T-helper 22 cell (primary cell): ENCODE data around the gene MOAP1.
"Not testable (repeated sequence)": the region's sequence is repeated elsewhere in the genome, so short reads cannot be mapped to it uniquely, and the experiment has no call there.

Experiments used
- DNase-seq: peaks from one replicate; pipeline ENCODE4 v3.0.0-alpha.2; 2020; ENCODE audit warnings: low read depth

MOAP1 gene, protein sequence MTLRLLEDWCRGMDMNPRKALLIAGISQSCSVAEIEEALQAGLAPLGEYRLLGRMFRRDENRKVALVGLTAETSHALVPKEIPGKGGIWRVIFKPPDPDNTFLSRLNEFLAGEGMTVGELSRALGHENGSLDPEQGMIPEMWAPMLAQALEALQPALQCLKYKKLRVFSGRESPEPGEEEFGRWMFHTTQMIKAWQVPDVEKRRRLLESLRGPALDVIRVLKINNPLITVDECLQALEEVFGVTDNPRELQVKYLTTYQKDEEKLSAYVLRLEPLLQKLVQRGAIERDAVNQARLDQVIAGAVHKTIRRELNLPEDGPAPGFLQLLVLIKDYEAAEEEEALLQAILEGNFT

DNA sequence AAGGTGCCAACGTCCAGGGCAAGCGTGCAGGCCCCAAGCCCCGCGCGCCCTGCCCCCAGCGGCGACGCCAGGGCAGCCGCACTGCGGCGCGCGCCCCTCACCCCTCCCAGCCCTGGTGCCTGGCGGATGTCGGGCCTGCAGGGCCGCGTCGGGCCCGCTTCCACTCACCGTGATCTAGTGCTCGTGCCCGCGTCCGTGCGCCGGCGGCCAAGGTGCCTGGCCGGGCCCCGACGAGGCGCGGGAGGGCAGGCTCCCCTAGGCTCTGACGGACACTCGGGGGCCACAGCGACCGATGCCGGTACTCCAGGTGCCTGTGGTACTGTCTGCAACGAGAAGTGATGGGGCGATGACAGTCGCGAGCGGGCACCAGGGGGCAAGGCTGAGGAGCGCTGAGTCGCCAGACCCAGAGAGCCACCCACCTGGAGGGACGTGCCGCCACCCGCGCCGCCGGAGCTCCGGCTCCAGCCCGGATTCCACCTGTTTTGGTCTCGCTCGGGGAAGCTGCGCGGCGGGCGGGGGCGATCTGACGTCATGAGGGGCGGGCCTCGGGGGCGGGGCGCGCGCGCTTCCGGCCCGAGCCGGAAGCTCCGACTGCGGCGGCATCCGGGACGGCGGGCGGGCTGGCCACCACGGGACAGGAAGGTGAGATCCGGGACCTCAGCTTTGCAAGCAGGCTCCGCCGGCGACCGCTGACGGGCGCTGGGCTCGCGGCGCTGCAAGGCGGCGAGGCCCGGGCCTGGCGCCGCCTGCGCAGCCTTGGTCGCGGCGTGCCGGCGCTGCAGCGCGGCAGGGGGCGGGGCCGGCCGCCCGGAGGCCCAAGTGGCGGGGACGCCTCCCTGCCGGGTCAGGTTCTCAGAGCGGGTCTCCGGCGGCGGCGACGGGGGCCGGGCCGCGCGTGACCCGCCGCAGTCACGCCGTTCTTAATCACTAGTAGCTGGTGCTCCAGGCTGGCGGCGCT, at the start of gene MOAP1, which contains the start of gene LYSET:
TSS of gene MOAP1 (minus strand) at position 507 of the 958 bp plus-strand sequence. CDS start 655 bp downstream, outside the sequence.
TSS of gene LYSET (plus strand) at position 927 of the 958 bp plus-strand sequence. CDS start 89 bp downstream, outside the sequence.
- peak; percentile 91 for DNase-seq

DNA sequence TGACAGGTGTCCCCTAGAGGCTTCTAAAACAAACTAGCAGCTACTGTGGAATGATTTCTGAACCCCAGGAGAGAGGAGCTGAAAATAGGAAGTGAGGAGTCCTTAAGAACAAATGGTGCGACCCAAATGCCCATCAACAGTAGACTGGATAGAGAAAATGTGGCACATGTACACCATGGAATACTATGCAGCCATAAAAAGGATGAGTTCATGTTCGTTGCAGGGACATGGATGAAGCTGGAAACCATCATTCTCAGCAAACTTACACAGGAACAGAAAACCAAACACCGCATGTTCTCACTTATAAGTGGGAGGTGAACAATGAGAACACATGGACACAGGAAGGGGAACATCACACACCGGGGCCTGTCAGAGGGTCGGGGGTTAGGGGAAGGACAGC, 48.4 kb upstream of the MOAP1 start:
- DNase-seq = not testable (repeated sequence)

DNA sequence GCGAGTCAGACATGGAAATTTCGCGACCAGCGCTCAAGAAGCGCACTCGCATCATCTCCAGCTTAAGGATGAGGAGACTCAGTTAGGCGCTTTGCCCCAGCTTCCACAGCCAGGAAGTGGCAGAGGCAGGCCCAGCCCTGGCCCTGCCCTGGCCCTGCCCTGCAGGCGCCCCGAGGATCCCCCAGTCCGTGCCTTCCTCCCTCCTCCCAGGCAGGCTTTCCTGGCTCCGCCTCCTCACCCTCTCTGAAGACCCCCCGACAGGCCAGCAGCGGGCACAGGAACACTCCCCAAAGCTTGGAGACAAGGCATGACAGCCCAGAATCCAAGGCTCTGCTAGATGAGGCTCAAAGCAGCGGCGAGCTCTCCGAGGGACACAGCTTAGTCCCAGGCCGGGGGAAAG, 47.5 kb upstream of the MOAP1 start:
- no peak for DNase-seq

DNA sequence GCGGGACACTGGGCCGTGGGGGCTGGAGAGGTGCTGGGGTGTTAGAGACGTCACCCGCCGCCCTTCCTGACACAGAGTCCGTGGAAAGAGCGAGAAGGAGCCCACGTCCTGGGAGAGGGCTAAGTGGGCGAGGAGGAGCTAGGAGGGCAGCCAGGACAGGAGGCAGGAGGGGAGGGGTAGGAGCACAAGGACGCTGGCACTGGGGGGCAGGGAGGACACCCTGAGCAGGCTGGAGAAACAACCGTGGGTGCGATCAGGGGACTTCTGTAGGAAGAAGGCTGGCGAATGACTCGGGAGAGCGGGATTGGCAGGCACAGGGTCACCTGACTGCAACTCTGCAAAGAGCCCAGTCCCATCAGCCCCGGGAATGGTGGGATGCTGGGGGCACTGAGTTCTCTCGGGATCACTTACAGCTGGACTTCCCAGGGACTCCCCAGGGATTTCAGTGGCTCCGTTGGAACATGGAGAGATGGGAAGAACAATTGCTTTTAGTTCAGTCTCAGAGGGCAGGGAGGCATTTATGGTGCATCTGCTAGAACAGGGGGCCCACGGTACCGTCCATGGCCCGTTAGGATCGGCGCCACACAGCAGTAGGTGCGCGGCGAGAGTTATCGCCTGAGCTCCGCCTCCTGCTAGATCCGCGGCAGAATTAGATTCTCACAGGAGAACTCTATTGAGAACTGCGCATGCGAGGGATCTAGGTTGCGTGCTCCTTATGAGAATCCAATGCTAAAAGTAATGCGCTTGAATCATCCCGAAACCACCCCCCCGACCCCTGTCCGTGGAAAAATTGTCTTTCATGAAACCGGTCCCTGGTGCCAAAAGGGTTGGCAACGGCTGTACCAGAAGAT, 46.7 kb upstream of the MOAP1 start:
- no peak for DNase-seq

DNA sequence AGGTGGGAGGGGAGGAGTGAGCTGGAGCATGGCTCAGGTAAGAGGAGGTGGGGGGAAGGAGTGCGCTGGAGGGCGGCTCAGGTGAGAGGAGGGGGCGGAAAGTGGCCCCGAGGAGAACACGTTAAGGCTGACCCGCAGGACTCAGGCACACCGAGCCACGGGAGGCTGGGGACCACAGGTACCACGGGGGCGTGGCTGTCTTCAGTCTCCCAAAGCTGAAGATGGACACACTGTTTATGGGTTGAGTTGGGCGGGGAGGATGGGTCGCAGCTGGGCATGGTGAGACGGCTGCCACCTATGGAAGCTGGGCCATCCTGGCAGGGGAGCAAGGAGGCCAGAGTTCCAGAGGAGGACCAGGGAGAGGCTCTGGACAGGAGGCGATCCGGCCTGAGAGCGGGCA, 45.8 kb upstream of the MOAP1 start:
- no peak for DNase-seq

DNA sequence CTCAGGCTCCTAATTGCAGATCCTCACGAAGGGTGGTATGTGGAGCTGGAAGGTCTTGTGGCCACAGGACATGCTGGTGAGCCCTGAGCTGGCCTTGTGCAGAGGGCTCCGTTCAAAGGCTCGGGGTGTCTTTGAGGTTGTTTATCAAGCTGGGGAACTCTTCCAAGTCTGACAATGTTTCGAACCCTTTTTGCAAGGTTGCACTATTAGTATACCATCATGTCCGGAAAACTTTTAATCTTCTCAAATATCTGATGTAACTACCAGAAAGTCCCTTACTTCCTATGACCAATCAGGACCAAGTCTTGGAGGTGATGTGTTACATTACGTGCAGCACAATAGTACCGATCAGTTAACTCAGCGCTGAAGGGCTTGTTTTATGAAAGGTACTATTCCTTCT, 43.9 kb upstream of the MOAP1 start:
- DNase-seq = no peak

DNA sequence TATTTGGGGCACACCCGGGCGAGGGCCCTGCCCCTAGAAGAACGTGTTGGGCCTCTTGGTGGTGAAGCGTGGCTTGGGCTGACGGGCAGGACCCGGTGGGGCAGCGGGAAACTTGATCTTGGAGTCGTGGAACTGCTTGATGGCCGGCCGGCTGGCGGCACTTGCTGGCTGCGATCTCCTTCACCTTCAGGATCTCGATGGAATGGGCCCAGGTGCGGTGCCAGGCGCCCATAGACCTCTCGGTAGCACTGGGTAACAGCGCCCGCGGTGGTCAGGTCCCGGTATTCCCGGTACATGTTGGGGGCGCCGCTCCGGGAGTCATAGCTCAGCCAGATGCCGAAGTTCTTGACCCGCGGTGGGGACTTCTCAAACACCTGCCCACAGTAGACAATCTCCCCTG, 38.9 kb upstream of the MOAP1 start:
- no peak for DNase-seq

DNA sequence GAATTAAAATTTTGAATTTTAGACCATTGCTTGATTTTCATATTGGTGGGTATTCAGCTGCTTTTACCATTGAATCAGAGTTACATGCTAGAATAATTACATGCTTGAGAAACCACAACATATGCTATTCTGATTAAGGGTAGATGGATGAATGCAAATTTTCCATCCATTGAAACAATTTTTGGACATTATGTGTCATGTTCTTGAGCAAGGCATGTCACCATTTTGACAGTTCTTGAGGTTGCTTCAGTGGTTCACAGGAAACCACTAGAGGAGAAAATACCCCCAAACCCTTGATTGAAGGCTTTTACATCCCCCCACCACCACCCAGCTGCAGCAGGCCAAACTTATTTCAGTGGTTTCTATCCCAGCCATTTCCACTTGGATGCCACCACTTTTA, 35.8 kb upstream of the MOAP1 start:
- no peak for DNase-seq

DNA sequence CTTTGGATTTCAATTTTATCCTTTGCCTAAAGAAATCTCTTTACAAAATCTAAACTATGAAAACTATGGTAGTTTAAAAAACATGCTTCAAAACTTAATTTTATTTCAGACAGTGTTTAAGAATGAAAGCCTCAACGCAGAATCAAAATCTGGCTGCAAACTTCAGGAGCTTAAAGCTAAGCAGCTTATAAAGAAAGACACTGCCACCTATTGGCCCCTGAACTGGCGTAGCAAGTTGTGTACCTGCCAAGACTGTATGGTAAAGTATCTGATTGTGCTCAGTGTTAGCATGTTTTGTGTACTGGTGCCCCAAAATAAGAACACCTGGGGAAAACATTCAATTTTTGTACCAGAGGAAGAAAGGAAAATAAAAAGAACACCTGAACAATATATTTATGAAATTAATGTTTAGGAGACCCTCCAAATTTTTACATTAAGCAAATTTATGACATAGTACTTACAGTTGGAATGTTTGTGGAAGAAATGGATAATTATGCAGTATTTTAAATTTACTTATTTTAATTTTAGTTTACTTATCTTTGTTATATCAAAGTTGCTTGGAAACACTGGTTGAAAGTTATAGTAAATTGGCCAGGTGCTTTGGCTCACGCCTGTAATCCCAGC, 34.5 kb upstream of the MOAP1 start:
- DNase-seq = peak; percentile 16

DNA sequence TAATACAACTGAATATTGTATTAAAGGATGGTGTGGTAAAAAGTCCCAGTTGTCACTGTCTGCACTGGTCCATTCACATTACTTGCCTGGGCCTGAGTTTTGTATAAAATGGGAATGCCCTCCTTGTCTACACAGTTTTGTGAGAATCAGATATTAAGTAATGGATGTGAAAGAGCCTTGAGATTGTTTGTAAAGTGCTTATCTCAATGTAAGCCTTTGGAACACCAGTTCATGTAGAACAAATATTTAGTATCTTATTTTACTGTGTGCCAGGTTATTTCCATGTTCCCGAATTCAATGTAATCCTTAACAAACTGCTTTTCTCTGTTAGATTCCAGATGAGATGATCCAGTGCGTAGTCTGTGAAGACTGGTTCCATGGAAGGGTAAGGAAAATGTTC, 29.9 kb upstream of the MOAP1 start:
- DNase-seq = no peak

DNA sequence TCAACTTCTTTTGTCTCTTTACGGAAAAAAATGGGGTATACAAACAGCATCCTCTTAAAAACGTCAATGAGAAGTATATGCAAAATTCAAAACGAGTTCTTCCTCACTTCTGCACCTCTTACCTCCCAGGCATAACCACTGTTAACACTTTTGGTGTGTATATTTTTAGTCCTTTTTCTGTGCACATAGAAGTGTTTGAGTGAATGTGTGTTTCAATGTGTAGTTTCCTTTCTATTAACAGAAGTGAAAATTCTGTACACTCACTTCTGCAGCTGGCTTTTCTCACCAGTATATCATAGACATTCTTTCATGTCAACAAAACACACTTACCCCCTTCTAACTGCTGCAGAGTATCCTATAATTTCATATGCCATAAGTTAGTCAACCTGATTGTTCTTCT, 27.7 kb upstream of the MOAP1 start:
- no peak for DNase-seq

DNA sequence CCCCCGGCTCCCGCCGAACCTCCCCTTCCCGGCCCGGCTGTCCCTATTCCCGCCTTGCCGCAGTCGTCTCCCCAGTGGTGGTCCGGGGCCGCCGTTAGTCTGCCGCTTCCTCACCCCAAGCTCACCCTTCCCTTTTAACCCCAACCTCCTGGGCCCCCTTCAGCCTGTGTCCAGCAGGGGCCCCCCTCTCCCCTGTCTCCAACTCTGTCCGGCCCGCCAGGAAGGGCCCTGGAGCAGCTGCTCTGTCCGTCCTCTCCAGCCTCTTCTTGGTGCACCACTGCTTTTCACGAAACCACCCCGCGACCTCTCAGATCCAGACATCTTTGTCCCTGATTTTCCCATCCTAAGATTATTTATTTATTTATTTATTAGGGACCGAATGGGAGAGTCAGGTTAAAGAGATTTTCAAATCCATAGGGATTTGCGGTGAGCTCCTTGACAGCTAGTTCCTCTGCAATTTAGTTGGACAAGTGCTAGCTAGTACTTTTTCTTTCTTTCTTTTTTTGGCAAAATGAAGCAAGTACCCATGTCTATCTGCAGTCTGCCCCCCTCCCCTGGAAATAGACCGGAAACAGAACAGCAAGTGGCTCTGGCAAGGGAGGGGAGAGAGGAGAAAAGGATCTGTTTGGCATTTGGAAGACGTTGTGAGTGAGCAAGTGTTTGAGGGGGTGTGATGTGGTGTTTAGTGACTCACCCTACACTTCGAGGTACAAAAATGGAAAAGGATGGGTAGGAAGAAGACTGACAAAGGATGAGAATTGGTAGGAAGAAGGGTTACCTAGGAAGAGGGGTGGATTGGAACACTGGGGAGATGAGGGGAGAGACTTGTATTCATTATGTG, 23.0 kb upstream of the MOAP1 start:
- DNase-seq = no peak

DNA sequence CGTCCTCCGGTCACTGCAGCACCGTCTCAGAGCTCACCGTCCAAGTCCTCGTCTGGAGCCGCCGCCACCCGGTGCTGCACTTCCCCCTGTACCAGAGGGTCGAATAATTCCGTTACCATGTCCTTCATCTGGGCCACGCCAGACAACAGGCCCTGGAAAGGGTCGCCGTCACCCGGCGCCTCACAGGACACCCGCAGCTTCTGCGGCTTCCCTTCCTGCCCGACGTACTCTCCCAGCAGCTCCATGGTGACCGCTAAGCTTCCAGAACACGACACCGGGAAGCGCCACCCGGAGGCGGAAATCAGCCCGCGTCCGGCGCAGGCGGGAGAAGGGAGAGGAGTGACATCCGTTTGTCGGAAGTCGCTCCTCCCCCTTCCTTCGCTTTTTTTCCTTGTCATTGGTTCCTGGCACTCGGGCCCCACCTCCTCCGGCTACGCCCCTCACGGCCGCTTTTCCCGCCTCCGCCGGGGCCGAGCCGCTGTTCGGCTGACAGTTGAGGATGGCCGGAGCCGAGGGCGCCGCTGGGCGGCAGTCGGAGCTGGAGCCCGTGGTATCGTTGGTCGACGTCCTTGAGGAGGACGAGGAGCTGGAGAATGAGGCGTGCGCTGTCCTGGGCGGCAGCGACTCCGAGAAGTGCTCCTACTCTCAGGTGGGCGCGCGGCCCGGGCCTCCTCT, 22.2 kb upstream of the MOAP1 start, which contains the start of the genes GON7 and UBR7:
TSS of gene GON7 (minus strand) at position 273 of the 675 bp plus-strand sequence. CDS start at position 245, 28 bp downstream.
TSS of gene UBR7 (plus strand) at position 464 of the 675 bp plus-strand sequence. CDS start at position 500, 36 bp downstream.
- DNase-seq = peak; percentile 85

DNA sequence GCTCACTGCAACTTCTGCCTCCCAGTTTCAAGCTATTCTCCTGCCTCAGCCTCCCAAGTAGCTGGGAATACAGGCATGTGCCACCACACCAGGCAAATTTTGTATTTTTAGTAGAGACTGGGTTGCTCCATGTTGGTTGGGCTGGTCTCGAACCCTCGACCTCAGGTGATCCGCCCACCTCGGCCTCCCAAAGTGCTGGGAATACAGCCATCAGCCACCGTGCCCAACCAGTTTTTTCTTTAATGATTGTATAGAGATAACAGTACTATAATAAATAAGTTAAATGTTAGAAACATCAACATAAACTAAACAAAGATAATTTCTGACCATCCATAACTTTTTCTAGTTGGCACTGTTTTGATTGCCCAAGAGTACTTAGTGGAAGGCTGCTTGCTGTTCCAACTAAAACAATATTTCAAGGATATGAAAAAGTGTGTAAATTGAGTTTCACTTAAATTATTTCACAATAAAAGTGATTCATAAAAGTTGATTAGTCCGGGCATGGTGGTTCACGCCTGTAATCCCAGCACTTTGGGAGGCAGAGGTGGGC, 16.5 kb upstream of the MOAP1 start:
- no peak for DNase-seq

DNA sequence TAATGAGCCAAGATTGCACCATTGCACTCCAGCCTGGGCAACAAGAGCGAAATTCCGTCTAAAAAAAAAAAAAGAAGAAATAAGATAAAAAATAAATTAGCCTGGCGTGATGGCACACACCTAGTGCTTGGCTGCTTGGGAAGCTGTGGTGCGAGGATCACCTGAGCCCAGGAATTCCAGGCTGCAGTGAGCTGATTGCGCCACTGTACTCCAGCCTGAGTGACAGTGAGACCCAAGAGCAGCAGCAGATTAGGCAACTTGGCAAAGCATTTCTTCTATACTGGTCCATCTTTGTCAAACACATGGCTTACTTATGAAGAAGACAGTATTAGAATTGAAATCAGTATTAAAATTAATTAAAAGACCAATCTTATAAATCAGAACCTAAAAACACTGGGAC, 15.9 kb upstream of the MOAP1 start:
- no peak for DNase-seq

DNA sequence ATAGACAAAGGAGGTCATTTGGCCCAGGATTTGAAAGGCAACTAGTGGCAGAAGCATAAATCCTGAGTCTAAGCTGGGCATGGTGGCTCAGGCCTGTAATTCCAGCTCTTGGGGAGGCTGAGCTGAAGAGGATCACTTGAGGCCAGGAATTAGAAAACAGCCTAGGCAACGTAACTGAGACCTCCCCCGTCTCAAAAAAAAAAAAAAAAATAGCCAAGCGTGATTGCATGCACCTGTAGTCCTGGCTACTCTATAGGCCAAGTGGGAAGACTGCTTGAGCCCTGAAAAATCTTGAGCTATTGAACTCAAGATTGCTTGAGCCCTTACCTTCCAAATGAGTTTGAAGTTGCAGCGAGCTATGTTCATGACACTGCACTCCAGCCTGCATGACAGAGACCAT, 14.3 kb upstream of the MOAP1 start:
- DNase-seq = no peak

DNA sequence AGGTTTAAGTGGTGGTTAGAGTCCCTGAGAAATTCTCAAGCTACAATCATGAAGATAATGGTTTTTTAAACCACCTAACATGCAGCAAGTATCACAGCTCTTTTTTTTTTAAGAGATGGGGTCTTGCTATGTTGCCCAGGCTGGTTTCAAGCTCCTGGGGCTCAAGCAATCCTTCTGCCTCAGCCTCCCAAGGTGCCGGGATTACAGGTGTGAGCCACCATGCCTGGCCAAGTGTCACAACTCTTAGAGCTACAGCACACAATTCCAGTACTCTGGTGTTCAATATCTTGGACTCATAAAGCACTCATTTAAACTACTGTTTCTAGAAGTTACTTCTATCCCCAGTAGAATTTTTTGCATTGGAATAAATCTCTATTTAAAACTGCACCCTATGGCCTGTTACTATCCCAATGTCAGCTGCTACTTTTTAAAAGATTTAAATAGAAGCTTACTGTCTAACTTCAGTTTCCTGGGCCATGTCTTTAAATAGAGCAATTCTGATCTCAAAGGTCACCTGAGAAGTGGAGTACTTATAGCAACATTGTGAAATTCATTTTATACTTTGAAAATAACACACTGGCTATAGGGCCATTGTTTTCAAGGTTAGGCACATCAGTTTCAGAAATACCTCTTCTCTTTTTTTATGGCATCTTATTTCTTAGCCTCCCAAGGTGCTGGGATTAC, 10.8 kb upstream of the MOAP1 start:
- DNase-seq = no peak

DNA sequence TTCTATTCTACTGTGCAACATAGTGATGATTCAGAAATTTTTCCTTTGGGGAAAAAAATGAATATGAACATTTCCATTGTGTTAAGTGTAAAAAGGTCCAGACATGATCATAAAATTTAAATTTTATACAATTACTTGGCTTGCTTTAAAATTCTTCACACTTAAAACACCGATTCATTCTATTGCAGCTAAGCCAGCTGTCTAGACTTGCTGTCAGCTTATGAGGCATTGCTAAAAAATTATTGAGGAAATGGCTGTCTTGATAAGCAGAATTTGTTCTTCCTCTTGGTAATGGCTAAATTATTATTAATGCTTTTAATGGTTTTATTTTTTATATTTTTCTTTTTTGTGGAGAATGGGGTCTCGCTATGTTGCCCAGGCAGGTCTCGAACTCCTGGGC, 2.3 kb upstream of the MOAP1 start:
- no peak for DNase-seq

DNA sequence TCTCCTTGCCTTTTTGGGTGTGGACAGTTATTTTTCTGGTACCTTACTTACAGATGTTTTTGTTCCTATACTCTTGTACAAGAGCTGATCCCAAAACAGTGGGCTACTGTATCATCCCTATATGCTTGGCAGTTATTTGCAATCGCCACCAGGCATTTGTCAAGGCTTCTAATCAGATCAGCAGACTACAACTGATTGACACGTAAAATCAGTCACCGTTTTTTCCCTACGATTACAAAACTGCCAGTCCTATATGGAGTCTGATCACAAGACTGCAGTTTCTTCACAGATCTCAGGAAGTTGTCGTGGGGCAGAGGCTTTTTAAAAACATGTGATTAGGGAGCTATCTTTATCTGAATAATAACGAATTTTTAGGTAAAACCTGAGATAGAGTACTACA, 1.8 kb upstream of the MOAP1 start:
- no peak for DNase-seq
